Measurements from ENCODE around the gene CDC37L1. TPM values are rescaled to one million over a fixed set of nuclear protein-coding genes. Genes with fewer than 3 reads are reported as not detected.

The CDC37L1 gene
- total and polyA plus RNA-seq, 2 experiments from 2014 or later: 26.2 to 26.4 TPM

GRCh38 chr9:4714266-4715016 lies 35.1 kb downstream of the CDC37L1 start:
- no peak overlapping the region for H3K4me2 ChIP-seq (ENCODE audit: unreplicated experiment)
- peaks cover 8% of the 10 kb centered on the region for H3F3A ChIP-seq (ENCODE audit: insufficient read depth)
- no peaks in the 10 kb centered on the region for H3K9me3 ChIP-seq (ENCODE audit: low read depth)
- no peak overlapping the region for H3K9ac ChIP-seq
- no peaks in the 10 kb centered on the region for H3K9me2 ChIP-seq (ENCODE audit: insufficient read depth)
- 72 to 74% methylated on average over 9 of the region's 9 CpGs for WGBS, 2 experiments (ENCODE audit: low coverage in 1 of 2, low lambda C conversion rate in 2 of 2, missing lambda C conversion rate in 2 of 2)
- no peaks in the 10 kb centered on the region for H3K79me2 ChIP-seq (ENCODE audit: insufficient read depth)
- H3K27ac ChIP-seq: no peak overlapping the region
- H4K20me1 ChIP-seq (ENCODE audit: insufficient read depth): no peaks in the 10 kb centered on the region
- DNase-seq: peak; percentile 47
- no peak overlapping the region for H2AFZ ChIP-seq
- 0 out of 2 replicates have a peak, but pooled peaks cover 6% of the 10 kb centered on the region for H3K4me1 ChIP-seq (ENCODE audit: insufficient read depth)
- in situ Hi-C loops (cut with MboI): no loop called here
- H3K36me3 ChIP-seq (ENCODE audit: low read depth): peaks cover 38% of the 10 kb centered on the region
- TF ChIP-seq EZH2 (IDR thresholded peaks at IDR 0.05; ENCODE audit: insufficient read depth, poor library complexity, severe bottlenecking) (no peak), EZH2phosphoT487 (IDR thresholded peaks at IDR 0.05; ENCODE audit: insufficient read depth, low read depth) (no peak)
- H3K4me3 ChIP-seq: no peak overlapping the region
- H3K27me3 ChIP-seq (replicated peaks; ENCODE audit: insufficient read depth): no peaks in the 10 kb centered on the region

- WGBS, 2 experiments (ENCODE audit: low coverage in 1 of 2, low lambda C conversion rate in 2 of 2, missing lambda C conversion rate in 2 of 2): 100% methylated on average over 1 of the region's 1 CpG
Measured at GRCh38 chr9:4716163-4716562, 36.8 kb downstream of the CDC37L1 start.

GRCh38 chr9:4717815-4718214 lies 38.4 kb downstream of the CDC37L1 start:
- no peak overlapping the region for H3K27ac ChIP-seq
- H3K36me3 ChIP-seq (ENCODE audit: low read depth): peaks cover 25% of the 10 kb centered on the region
- H4K20me1 ChIP-seq (ENCODE audit: insufficient read depth): no peaks in the 10 kb centered on the region
- H3K27me3 ChIP-seq (replicated peaks; ENCODE audit: insufficient read depth): no peaks in the 10 kb centered on the region
- DNase-seq: no peak
- no peaks in the 10 kb centered on the region for H3K9me2 ChIP-seq (ENCODE audit: insufficient read depth)
- TF ChIP-seq EZH2 (IDR thresholded peaks at IDR 0.05; ENCODE audit: insufficient read depth, poor library complexity, severe bottlenecking): no peak
- 86 to 90% methylated on average over 4 of the region's 4 CpGs for WGBS, 2 experiments (ENCODE audit: low coverage in 1 of 2, low lambda C conversion rate in 2 of 2, missing lambda C conversion rate in 2 of 2)
- H3K4me1 ChIP-seq (ENCODE audit: insufficient read depth): 0 out of 2 replicates have a peak, but pooled peaks cover 6% of the 10 kb centered on the region
- H3K79me2 ChIP-seq (ENCODE audit: insufficient read depth): peaks cover 7% of the 10 kb centered on the region; the same call in 1 of the 2 replicates
- no peak overlapping the region for H3K9ac ChIP-seq
- no peak overlapping the region for H3K4me2 ChIP-seq (ENCODE audit: unreplicated experiment)
- H3K9me3 ChIP-seq (ENCODE audit: low read depth): no peaks in the 10 kb centered on the region
- no peak overlapping the region for H3K4me3 ChIP-seq
- H3F3A ChIP-seq (ENCODE audit: insufficient read depth): peaks cover 8% of the 10 kb centered on the region
- H2AFZ ChIP-seq: no peak overlapping the region
- in situ Hi-C loops (cut with MboI): no loop called here

More at GRCh38 chr9:4716163-4716562, 36.8 kb downstream of the CDC37L1 start:
- H3K4me1 ChIP-seq (ENCODE audit: insufficient read depth): 0 out of 2 replicates have a peak, but pooled peaks cover 6% of the 10 kb centered on the region
- H3K4me3 ChIP-seq: no peak overlapping the region
- no peaks in the 10 kb centered on the region for H3K9me3 ChIP-seq (ENCODE audit: low read depth)
- peaks cover 33% of the 10 kb centered on the region for H3K36me3 ChIP-seq (ENCODE audit: low read depth)
- no peak for TF ChIP-seq EZH2 (IDR thresholded peaks at IDR 0.05; ENCODE audit: insufficient read depth, poor library complexity, severe bottlenecking)
- TF ChIP-seq EZH2phosphoT487 (IDR thresholded peaks at IDR 0.05; ENCODE audit: insufficient read depth, low read depth): no peak
- no peak overlapping the region for H2AFZ ChIP-seq
- no peak for DNase-seq
- H3K9me2 ChIP-seq (ENCODE audit: insufficient read depth): no peaks in the 10 kb centered on the region
- in situ Hi-C loops (cut with MboI): no loop called here
- no peak overlapping the region for H3K27ac ChIP-seq
- H3F3A ChIP-seq (ENCODE audit: insufficient read depth): peaks cover 8% of the 10 kb centered on the region
- H3K9ac ChIP-seq: no peak overlapping the region
- no peaks in the 10 kb centered on the region for H3K27me3 ChIP-seq (replicated peaks; ENCODE audit: insufficient read depth)
- H3K79me2 ChIP-seq (ENCODE audit: insufficient read depth): no peaks in the 10 kb centered on the region; the same call in 1 of the 2 replicates
- H4K20me1 ChIP-seq (ENCODE audit: insufficient read depth): no peaks in the 10 kb centered on the region
- no peak overlapping the region for H3K4me2 ChIP-seq (ENCODE audit: unreplicated experiment)

- Histone ChIP-seq H3K4me2 (ENCODE audit: unreplicated experiment) (no peak overlapping the region), H3K4me1 (ENCODE audit: insufficient read depth) (0 out of 2 replicates have a peak, but pooled peaks cover 6% of the 10 kb centered on the region), H3K27me3 (replicated peaks; ENCODE audit: insufficient read depth) (no peaks in the 10 kb centered on the region), H3K27ac (no peak overlapping the region), H3K9me2 (ENCODE audit: insufficient read depth) (no peaks in the 10 kb centered on the region), H4K20me1 (ENCODE audit: insufficient read depth) (no peaks in the 10 kb centered on the region), H3F3A (ENCODE audit: insufficient read depth) (peaks cover 8% of the 10 kb centered on the region), H3K36me3 (ENCODE audit: low read depth) (peaks cover 21% of the 10 kb centered on the region), H3K9me3 (ENCODE audit: low read depth) (no peaks in the 10 kb centered on the region), H3K4me3 (no peak overlapping the region), H2AFZ (no peak overlapping the region), H3K79me2 (ENCODE audit: insufficient read depth) (peaks cover 14% of the 10 kb centered on the region; the same call in 1 of the 2 replicates), H3K9ac (no peak overlapping the region)
- TF ChIP-seq EZH2phosphoT487 (IDR thresholded peaks at IDR 0.05; ENCODE audit: insufficient read depth, low read depth) (no peak), EZH2 (IDR thresholded peaks at IDR 0.05; ENCODE audit: insufficient read depth, poor library complexity, severe bottlenecking) (no peak)
- in situ Hi-C loops (cut with MboI): no loop called here
- DNase-seq: no peak
- 99 to 100% methylated on average over 6 of the region's 6 CpGs for WGBS, 2 experiments (ENCODE audit: low coverage in 1 of 2, low lambda C conversion rate in 2 of 2, missing lambda C conversion rate in 2 of 2)
Measured at GRCh38 chr9:4718911-4719310, 39.5 kb downstream of the CDC37L1 start.
